Lower leg skin (tissue), 4 donors: Measurements from ENCODE around the gene KCNJ4. TPM values are rescaled to one million over a fixed set of nuclear protein-coding genes. Genes with fewer than 3 reads are reported as not detected.

Experiments
- DNase-seq, 2 donors: peaks; one replicate each; pipeline ENCODE4 v3.0.0-alpha.2; 2019; ENCODE audit warnings: low spot score in 2 of 2
- H3K4me3 ChIP-seq: fragments of 200-600 bp; sonication (generic); 2 replicates; pipeline ENCODE4 v1.5.1; 2017; ENCODE audit warnings: mild to moderate bottlenecking, low read depth; ENCODE audit not compliant: poor library complexity, severe bottlenecking
- POLR2A ChIP-seq, 2 donors: fragments of 450-650 bp; IDR thresholded peaks; one replicate each; pipeline ENCODE4 v1.6.1; 2016 to 2017; ENCODE audit warnings: antibody characterized with exemption in 2 of 2, mild to moderate bottlenecking in 1 of 2, moderate library complexity in 1 of 2
- WGBS, 2 donors: methylation state at CpG; one replicate each; pipeline ENCODE4 v1.1.5; 2018; 5-methylcytosine and 5-hydroxymethylcytosine counted together
- intact Hi-C: fragments of 100-400 bp; cut with DNase I; formaldehyde crosslinking; loops from one replicate; pipeline ENCODE4 v1.15.0; 2023; ENCODE audit warnings: low total_unique reads
- total RNA-seq, 4 donors: library from RNA; depleted of rRNA; stranded (reverse); fragments of >200 nt; gene quantifications; one replicate each; pipeline ENCODE4 v1.1.0, GENCODE V29; 2016
- TF ChIP-seq, protein P1 (sequence below), 3 donors: fragments of 450-650 bp; IDR thresholded peaks; one replicate each; pipeline ENCODE4 v1.5.1; 2016; ENCODE audit warnings: antibody characterized with exemption in 3 of 3, mild to moderate bottlenecking in 3 of 3, moderate library complexity in 2 of 3

The KCNJ4 gene
- total RNA-seq, 4 donors from 2014 or later, result 0.29 to 1.4 (median 0.46) TPM; not detected in 1

DNA sequence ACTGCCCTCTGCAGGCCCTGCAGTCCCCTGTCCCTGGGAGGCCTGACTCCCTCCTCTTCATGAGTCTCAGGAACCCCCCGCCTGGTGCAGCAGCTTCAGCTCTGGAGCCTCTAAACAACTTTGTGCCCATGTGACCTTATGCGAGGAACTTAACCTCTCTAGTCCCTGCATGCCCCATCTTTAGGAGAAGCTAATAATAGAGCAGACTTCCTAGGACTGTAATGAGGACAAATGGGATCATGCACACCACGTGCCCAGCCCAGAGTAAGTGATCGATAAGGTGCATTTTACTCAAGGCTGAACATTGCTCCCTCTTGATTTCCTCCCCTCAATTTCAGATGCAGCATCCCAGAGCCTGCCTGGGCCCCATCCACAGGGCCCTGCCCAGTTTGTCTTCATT lies 19.0 kb downstream of the KCNJ4 start:
- TF ChIP-seq POLR2A (IDR thresholded peaks at IDR 0.05), result no peak
- TF ChIP-seq, protein P1, sequence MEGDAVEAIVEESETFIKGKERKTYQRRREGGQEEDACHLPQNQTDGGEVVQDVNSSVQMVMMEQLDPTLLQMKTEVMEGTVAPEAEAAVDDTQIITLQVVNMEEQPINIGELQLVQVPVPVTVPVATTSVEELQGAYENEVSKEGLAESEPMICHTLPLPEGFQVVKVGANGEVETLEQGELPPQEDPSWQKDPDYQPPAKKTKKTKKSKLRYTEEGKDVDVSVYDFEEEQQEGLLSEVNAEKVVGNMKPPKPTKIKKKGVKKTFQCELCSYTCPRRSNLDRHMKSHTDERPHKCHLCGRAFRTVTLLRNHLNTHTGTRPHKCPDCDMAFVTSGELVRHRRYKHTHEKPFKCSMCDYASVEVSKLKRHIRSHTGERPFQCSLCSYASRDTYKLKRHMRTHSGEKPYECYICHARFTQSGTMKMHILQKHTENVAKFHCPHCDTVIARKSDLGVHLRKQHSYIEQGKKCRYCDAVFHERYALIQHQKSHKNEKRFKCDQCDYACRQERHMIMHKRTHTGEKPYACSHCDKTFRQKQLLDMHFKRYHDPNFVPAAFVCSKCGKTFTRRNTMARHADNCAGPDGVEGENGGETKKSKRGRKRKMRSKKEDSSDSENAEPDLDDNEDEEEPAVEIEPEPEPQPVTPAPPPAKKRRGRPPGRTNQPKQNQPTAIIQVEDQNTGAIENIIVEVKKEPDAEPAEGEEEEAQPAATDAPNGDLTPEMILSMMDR (IDR thresholded peaks at IDR 0.05), result no peak
- no peak for DNase-seq
- intact Hi-C loops, result no loop called here
- H3K4me3 ChIP-seq, result no peak overlapping the region
- WGBS, 2 donors, result 43 to 49% methylated on average over 4 of the region's 4 CpGs

DNA sequence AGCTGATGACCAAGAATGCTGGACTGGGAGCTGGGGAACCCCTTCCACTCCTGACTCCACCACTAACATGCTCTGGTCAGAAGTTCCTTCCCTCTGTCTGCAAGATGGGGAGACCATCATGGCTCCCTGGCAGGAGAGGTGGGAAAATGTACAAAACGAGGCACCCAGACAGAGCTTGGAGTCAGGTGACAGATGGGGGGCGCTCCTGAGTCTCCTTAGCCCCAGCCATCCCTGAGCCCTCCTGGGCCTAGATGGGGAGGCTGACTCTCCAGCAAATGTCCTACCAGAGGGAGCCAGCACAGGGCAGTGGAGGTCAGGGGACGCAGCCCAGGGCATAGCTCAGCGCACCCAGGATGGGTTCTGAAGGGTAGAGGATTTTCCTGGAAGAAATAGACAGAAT lies 20.0 kb downstream of the KCNJ4 start:
- no peak for DNase-seq
- 78 to 86% methylated on average over 4 of the region's 4 CpGs for WGBS, 2 donors
- H3K4me3 ChIP-seq, result no peak overlapping the region
- intact Hi-C loops, result no loop called here
- TF ChIP-seq, protein P1 (IDR thresholded peaks at IDR 0.05), result no peak
- TF ChIP-seq POLR2A (IDR thresholded peaks at IDR 0.05), result no peak

DNA sequence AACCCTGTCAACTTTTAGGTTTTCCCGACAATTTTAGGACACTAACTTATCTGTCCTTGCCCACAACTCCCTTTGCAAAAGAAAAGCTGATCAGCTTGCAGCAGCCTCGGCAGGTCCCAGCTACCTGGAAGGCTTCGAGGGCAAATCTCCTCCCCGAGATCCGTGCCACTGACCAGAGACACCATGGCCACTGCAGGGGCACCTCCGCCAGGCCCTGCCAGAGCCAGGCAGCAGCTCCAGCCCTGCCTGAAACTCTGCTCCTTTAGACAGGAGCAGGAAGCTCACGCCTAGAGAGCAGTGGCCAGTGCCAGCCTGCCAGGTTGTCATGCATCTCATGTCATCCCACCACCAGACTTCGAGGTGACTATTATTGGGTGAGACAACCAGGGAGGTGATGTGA lies 21.1 kb downstream of the KCNJ4 start:
- intact Hi-C loops, result no loop called here
- TF ChIP-seq POLR2A (IDR thresholded peaks at IDR 0.05), result no peak
- TF ChIP-seq, protein P1 (IDR thresholded peaks at IDR 0.05), result no peak
- H3K4me3 ChIP-seq, result no peak overlapping the region
- 76 to 79% methylated on average over 6 to 7 of the region's 8 CpGs for WGBS, 2 donors
- DNase-seq, result no peak

DNA sequence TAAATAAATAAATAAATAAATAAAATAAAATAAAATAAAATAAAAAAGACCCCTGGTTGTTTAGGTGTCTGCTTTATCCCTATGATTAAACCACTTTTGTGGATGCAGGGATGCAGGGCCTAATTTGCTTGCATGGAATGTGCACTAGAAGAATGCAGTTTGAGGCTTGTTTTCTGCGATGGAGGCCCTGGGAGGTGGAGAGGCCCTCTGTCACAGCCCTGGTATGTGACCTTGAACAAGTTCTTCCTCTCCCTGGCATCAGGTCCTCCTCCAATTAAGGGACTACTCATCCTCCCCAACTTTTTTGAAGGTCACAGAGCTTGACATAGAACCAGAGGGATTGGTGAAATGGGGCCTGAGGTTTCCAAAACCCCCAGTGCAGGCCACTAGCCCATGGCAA lies 22.7 kb downstream of the KCNJ4 start:
- DNase-seq, result no peak
- TF ChIP-seq, protein P1 (IDR thresholded peaks at IDR 0.05), result no peak
- TF ChIP-seq POLR2A (IDR thresholded peaks at IDR 0.05), result no peak
- 100% methylated on average over 1 of the region's 1 CpG for WGBS, 2 donors
- no peak overlapping the region for H3K4me3 ChIP-seq
- intact Hi-C loops, result no loop called here

DNA sequence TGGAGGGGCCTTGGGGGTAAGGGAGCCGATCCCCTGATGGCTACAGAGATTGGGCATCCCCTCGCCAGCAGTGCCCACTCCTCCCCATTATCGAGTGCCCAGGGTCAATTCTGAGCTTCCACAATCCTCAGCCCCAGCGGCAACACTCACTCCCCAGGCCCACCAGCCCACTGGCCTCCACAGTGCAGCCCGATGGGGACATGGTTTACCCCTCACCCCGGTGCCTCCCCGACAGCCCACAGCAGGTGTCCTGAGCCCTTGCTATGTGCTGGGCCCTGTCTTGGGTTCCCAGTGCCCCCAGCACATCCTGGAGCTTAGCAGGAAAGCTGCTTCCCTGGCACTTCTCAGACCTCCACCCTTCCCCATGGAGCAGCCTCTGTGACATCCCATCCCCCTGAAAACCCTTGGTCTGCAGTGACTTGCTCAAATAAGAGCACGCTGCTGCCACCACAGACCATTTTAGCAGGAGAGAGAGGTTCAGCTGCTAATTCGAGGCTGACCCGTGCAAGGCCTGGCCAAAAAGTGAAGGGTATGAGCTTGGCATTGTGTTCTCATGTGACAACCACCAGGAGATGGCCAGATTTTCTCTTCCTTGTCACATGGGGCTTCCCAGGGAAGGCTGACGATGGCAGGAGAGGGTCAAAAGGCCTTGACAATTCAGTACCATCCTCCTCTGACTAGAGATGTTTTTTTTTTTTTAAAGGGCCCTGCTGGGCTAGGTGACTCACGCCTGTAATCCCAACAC lies 23.6 kb downstream of the KCNJ4 start:
- 90 to 92% methylated on average over 11 to 12 of the region's 12 CpGs for WGBS, 2 donors
- H3K4me3 ChIP-seq, result no peak overlapping the region
- intact Hi-C loops, result no loop called here
- TF ChIP-seq, protein P1 (IDR thresholded peaks at IDR 0.05), result no peak
- no peak for DNase-seq
